Measurements from ENCODE around the gene BTNL9.

The BTNL9 gene

DNA sequence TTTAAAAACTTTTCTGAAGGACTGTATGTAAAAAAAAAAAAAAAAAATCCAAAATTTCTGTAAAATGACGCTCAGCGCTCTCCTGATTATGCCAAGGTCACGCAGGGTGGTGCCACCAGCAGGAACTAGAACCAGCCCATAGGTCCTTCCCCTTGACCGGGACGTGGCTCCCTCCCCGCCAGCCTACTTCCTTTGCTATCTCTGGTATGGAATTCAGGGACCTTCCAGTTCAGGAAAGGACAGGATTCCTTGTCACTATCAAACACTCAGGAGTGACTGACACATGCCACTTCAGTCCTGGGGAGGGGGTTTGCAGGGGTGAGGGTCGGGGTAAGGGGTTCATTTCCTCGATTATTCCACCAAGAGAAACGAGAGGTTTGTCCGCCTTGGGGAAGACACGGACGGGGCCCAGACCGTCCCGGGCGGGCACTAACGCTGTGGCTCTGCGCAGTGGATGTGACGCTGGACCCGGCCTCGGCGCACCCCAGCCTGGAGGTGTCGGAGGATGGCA, 18.8 kb downstream of the BTNL9 start:
- in situ Hi-C loops (cut with HindIII; ENCODE audit: low pct_unique_long_range_greater_than_20kb, low sequenced_read_pairs): no loop called here
- TF ChIP-seq JUND (IDR thresholded peaks at IDR 0.05; ENCODE audit: low read depth): no peak
- DNase-seq (ENCODE audit: low read depth in 1 of 2, low spot score in 1 of 2): no peak

DNA sequence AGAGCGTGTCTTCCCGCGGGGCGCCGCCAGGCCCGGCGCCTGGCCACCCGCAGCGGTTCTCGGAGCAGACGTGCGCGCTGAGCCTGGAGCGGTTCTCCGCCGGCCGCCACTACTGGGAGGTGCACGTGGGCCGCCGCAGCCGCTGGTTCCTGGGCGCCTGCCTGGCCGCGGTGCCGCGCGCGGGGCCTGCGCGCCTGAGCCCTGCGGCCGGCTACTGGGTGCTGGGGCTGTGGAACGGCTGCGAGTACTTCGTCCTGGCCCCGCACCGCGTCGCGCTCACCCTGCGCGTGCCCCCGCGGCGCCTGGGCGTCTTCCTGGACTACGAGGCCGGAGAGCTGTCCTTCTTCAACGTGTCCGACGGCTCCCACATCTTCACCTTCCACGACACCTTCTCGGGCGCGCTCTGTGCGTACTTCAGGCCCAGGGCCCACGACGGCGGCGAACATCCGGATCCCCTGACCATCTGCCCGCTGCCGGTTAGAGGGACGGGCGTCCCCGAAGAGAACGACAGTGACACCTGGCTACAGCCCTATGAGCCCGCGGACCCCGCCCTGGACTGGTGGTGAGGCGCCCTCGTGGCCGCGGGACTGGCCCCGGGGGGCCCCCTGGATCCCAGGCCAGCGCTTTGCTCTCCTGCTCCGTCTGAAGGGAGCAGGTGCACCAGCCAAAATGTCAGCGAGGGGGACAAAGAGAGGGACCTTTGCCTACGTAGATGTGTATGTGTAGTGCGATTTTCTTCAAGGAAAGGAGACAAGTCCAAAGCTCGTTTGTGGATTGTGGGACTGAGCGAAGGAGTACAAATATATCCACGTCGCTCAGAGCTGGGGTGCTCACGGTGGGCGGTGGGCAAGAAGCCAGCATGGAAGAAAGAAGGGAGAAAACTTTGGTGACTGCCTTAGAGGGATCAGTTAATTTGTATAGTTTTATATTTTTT, 19.5 kb downstream of the BTNL9 start:
- no peak for TF ChIP-seq JUND (IDR thresholded peaks at IDR 0.05; ENCODE audit: low read depth)
- no peak for DNase-seq (ENCODE audit: low read depth in 1 of 2, low spot score in 1 of 2)
- in situ Hi-C loops (cut with HindIII; ENCODE audit: low pct_unique_long_range_greater_than_20kb, low sequenced_read_pairs): no loop called here

DNA sequence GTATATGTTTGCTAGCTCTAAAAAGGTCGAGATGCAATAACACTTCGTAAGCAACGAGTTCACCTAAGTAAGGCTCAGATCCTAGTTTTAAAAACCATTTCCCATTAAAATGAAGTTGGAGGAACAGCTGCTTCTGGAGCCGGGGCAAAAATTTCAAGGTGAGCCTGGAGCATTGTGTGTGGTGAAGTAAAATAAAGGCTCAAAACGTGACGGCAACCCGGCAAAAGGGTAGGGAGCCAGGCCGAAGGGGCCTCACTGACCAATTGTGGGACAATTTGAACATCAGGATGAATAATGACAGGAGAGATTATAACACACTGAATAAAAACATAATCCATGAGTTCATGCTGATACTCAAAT, 20.1 kb downstream of the BTNL9 start:
- DNase-seq (ENCODE audit: low read depth in 1 of 2, low spot score in 1 of 2): no peak
- in situ Hi-C loops (cut with HindIII; ENCODE audit: low pct_unique_long_range_greater_than_20kb, low sequenced_read_pairs): no loop called here
- TF ChIP-seq JUND (IDR thresholded peaks at IDR 0.05; ENCODE audit: low read depth): no peak

- in situ Hi-C loops (cut with HindIII; ENCODE audit: low pct_unique_long_range_greater_than_20kb, low sequenced_read_pairs): no loop called here
- TF ChIP-seq JUND (IDR thresholded peaks at IDR 0.05; ENCODE audit: low read depth): no peak
- DNase-seq (ENCODE audit: low read depth in 1 of 2, low spot score in 1 of 2): no peak
Measured at GRCh38 chr5:181060924-181061323, 20.9 kb downstream of the BTNL9 start.

GRCh38 chr5:181061645-181062044, 21.6 kb downstream of the BTNL9 start:
- in situ Hi-C loops (cut with HindIII; ENCODE audit: low pct_unique_long_range_greater_than_20kb, low sequenced_read_pairs): no loop called here

DNA sequence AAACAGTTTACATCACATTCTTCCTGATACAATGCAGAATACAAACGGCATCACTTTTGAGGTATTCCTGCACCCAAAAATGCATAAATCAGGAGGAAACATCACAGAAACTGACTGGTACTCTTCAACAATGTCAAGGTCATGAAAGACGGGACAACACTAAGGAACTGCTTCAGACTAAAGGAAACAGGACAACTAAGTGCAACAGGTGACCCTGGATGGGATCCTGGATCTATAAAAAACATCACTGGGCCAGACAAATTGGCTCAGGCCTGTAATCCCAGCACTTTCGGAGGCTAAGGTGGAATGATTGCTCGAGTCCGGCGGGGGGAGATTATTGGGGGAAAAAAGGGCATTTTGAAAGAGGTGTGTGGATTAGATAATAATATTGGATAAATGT, 22.6 kb downstream of the BTNL9 start:
- in situ Hi-C loops (cut with HindIII; ENCODE audit: low pct_unique_long_range_greater_than_20kb, low sequenced_read_pairs): no loop called here
- DNase-seq (ENCODE audit: low read depth in 1 of 2, low spot score in 1 of 2): no peak
- TF ChIP-seq JUND (IDR thresholded peaks at IDR 0.05; ENCODE audit: low read depth): no peak

More at GRCh38 chr5:181061645-181062044, 21.6 kb downstream of the BTNL9 start:
- TF ChIP-seq JUND (IDR thresholded peaks at IDR 0.05; ENCODE audit: low read depth): no peak
- no peak for DNase-seq (ENCODE audit: low read depth in 1 of 2, low spot score in 1 of 2)

- TF ChIP-seq JUND (IDR thresholded peaks at IDR 0.05; ENCODE audit: low read depth): no peak
- no peak for DNase-seq (ENCODE audit: low read depth in 1 of 2, low spot score in 1 of 2)
- in situ Hi-C loops (cut with HindIII; ENCODE audit: low pct_unique_long_range_greater_than_20kb, low sequenced_read_pairs): no loop called here
Measured at GRCh38 chr5:181063514-181063913, 23.4 kb downstream of the BTNL9 start.

- no peak for DNase-seq (ENCODE audit: low read depth in 1 of 2, low spot score in 1 of 2)
- TF ChIP-seq JUND (IDR thresholded peaks at IDR 0.05; ENCODE audit: low read depth): no peak
- in situ Hi-C loops (cut with HindIII; ENCODE audit: low pct_unique_long_range_greater_than_20kb, low sequenced_read_pairs): no loop called here
Measured at GRCh38 chr5:181064987-181065386, 24.9 kb downstream of the BTNL9 start.

DNA sequence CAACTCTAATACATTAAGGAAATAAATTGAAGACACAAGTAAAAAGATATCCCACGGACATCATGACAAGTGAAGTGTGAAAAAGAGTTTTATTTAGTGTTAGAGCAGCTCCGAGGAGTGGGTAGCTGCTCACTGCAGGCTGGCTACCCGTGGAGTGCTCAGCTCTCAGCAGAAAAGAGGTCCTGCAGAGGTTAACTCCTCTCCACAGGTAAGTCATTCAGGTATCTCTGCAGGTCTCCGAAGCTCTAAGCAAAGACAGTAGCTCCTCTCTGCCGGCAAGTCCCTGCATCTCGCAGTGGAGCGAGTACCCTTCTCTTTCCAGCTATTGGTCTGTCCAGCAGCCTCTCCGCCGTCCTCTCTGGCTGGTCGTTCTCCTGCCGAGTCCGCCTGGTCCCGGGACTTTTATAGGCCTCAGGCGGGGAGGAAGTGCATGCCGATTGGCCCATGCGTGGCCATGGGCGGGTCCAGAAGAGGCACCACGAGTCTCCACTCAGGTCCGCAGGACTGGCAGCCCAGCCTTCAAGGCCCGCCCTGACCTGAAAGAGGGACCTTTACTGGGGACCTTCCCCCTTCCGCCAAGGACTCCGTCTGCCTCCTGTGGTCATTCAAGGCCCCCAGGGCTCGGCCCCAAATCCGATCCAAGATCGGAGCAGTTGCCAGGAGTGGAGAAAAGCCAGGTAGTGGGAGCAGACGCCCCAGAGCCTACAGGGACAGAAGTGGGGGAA, 29.9 kb downstream of the BTNL9 start:
- DNase-seq (ENCODE audit: low read depth in 1 of 2, low spot score in 1 of 2): peak in 1 of 2 experiments; percentile 52
- in situ Hi-C loops (cut with HindIII; ENCODE audit: low pct_unique_long_range_greater_than_20kb, low sequenced_read_pairs): no loop called here
- no peak for TF ChIP-seq JUND (IDR thresholded peaks at IDR 0.05; ENCODE audit: low read depth)

DNA sequence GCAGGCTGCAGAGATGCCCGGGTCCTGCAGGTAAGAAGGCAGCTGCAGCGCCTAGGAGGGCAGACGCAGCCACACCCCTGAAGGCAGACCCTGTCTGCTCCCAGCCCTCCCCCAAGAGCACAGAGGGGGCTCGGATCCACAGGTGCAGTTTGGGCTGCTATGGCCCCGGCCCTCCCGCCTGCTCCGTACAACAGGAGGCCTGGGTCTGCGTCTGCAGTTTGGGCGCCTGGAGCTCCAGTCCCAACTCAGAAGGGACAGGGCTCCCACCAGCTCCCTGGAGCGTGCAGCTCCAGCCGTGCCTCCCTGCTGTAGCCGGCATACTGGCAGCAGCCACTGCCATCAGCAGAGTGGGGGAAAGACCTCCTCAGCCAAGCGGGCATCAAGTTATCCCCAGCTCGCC, 30.5 kb downstream of the BTNL9 start:
- no peak for DNase-seq (ENCODE audit: low read depth in 1 of 2, low spot score in 1 of 2)
- TF ChIP-seq JUND (IDR thresholded peaks at IDR 0.05; ENCODE audit: low read depth): no peak
- in situ Hi-C loops (cut with HindIII; ENCODE audit: low pct_unique_long_range_greater_than_20kb, low sequenced_read_pairs): no loop called here

DNA sequence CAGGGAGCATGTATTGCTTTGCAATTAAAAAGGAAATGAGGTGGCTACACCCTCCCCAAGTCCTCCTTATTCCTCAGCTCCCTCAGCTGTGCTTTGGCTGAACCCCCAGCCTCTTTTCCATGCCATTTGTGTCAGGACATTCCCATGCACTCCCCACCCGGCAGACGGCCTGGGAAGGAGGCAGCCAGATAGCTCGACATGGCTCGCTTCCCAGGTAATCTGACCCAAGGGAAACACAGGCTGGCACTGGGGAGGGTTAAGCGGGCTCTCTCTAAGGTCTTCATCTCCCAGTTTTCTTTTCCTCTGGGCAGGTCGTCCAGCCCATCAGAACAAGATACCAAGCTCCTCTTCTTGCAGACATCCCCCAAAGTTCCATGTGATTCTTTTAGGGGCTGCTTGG, 31.2 kb downstream of the BTNL9 start:
- no peak for TF ChIP-seq JUND (IDR thresholded peaks at IDR 0.05; ENCODE audit: low read depth)
- in situ Hi-C loops (cut with HindIII; ENCODE audit: low pct_unique_long_range_greater_than_20kb, low sequenced_read_pairs): no loop called here
- no peak for DNase-seq (ENCODE audit: low read depth in 1 of 2, low spot score in 1 of 2)

- no peak for DNase-seq (ENCODE audit: low read depth in 1 of 2, low spot score in 1 of 2)
- in situ Hi-C loops (cut with HindIII; ENCODE audit: low pct_unique_long_range_greater_than_20kb, low sequenced_read_pairs): no loop called here
- TF ChIP-seq JUND (IDR thresholded peaks at IDR 0.05; ENCODE audit: low read depth): no peak
Measured at GRCh38 chr5:181076920-181077319, 36.9 kb downstream of the BTNL9 start.

DNA sequence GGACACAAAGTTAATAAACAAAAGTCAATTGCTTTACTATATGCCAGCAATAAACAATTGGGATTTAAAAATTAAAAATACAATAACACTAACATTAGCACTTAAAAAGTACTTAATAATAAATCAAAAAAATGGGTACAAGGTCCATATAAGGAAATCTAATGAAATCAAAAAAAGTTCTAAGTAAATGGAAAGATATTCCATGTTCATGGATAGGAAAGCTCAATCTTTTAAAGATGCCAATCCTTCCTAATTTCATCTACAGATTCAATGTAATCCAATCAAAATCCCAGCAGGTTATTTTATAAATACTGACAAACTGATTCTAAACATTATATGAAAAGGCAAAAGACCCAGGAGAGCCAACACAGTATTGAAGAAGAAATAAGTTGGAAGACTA, 41.9 kb downstream of the BTNL9 start:
- in situ Hi-C loops (cut with HindIII; ENCODE audit: low pct_unique_long_range_greater_than_20kb, low sequenced_read_pairs): no loop called here
- no peak for DNase-seq (ENCODE audit: low read depth in 1 of 2, low spot score in 1 of 2)
- TF ChIP-seq JUND (IDR thresholded peaks at IDR 0.05; ENCODE audit: low read depth): no peak
